Neural crest cell (in vitro differentiated cells): ENCODE data around the gene LIPC. TPM values are rescaled to one million over a fixed set of nuclear protein-coding genes. Genes with fewer than 3 reads are reported as not detected.

Experiments
- DNase-seq: peaks from one replicate; pipeline ENCODE4 v3.0.0; 2021; ENCODE audit warnings: low read depth, mixed read lengths, low spot score
- H3K27ac Mint-ChIP-seq: one replicate; pipeline ENCODE4 v1.8.0; 2021; ENCODE audit warnings: mild to moderate bottlenecking, mixed read lengths; ENCODE audit not compliant: unreplicated experiment
- H3K27me3 Mint-ChIP-seq: 2 replicates; pipeline ENCODE4 v1.8.0; 2021; ENCODE audit warnings: low read depth, mild to moderate bottlenecking, mixed read lengths
- H3K36me3 Mint-ChIP-seq: 2 replicates; pipeline ENCODE4 v1.8.0; 2021; ENCODE audit warnings: low read depth, mild to moderate bottlenecking, mixed read lengths
- H3K4me1 Mint-ChIP-seq: 2 replicates; pipeline ENCODE4 v1.8.0; 2021; ENCODE audit warnings: mixed read lengths
- H3K4me3 Mint-ChIP-seq: one replicate; pipeline ENCODE4 v1.8.0; 2021; ENCODE audit warnings: mild to moderate bottlenecking, mixed read lengths
- H3K9me3 Mint-ChIP-seq: 2 replicates; pipeline ENCODE4 v1.8.0; 2021; ENCODE audit warnings: mixed read lengths
- total RNA-seq: library from RNA; stranded (reverse); gene quantifications from 2 replicates; pipeline ENCODE4 v1.2.1, GENCODE V29; 2021
- TF ChIP-seq, protein P1 (sequence below): fragments of 200-600 bp; sonication (generic); conservative IDR thresholded peaks from 2 replicates; pipeline ENCODE4 v1.5.0; 2021; ENCODE audit warnings: antibody characterized with exemption, mild to moderate bottlenecking

Gene LIPC
- total RNA-seq, 1 donor from 2014 or later, result not detected

DNA sequence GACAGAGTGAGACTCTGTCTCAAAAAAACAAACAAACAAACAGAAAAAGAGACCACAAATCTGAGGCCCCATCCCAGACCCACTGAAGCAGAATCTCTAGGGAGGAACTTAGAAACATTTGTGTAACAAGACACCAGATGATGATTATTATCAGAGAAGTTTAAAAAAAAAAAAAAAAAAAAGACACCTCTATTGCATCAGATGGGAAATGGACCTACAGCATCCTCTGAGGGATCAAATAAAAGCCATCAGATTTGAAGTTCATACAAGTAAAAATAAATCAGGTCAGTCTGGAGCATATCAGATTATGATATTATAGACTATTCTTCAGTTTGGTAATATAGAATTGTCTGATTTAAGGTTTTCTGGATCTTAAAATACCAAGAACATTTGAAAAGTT is 21.9 kb upstream of the LIPC start:
- TF ChIP-seq, protein P1, sequence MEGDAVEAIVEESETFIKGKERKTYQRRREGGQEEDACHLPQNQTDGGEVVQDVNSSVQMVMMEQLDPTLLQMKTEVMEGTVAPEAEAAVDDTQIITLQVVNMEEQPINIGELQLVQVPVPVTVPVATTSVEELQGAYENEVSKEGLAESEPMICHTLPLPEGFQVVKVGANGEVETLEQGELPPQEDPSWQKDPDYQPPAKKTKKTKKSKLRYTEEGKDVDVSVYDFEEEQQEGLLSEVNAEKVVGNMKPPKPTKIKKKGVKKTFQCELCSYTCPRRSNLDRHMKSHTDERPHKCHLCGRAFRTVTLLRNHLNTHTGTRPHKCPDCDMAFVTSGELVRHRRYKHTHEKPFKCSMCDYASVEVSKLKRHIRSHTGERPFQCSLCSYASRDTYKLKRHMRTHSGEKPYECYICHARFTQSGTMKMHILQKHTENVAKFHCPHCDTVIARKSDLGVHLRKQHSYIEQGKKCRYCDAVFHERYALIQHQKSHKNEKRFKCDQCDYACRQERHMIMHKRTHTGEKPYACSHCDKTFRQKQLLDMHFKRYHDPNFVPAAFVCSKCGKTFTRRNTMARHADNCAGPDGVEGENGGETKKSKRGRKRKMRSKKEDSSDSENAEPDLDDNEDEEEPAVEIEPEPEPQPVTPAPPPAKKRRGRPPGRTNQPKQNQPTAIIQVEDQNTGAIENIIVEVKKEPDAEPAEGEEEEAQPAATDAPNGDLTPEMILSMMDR, result no peak
- no peak overlapping the region for H3K27ac Mint-ChIP-seq
- no peak for DNase-seq
- no peaks in the 10 kb centered on the region for H3K27me3 Mint-ChIP-seq
- no peaks in the 10 kb centered on the region for H3K9me3 Mint-ChIP-seq
- peaks cover 31% of the 10 kb centered on the region for H3K4me1 Mint-ChIP-seq
- no peaks in the 10 kb centered on the region for H3K36me3 Mint-ChIP-seq
- no peak overlapping the region for H3K4me3 Mint-ChIP-seq

DNA sequence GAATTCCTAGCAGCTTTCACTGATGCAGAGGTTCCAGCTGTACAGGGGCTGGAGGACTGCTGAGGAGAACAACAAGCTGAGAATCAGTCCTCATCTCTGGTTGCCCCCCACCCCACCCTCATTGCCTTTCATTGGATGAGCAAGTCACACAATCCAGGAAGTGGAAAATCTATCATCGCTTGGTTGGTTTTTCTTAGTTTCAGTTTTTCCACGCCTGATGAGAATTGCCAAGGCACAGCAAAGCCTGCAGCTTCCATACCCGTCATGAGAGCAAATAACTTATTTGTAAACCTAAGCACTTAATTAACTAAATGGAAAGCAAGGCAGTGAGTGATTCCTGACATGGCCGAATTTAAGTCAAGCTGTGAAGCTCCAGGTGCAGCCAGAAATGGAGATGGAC is 21.4 kb upstream of the LIPC start:
- TF ChIP-seq, protein P1, result no peak
- no peak overlapping the region for H3K27ac Mint-ChIP-seq

DNA sequence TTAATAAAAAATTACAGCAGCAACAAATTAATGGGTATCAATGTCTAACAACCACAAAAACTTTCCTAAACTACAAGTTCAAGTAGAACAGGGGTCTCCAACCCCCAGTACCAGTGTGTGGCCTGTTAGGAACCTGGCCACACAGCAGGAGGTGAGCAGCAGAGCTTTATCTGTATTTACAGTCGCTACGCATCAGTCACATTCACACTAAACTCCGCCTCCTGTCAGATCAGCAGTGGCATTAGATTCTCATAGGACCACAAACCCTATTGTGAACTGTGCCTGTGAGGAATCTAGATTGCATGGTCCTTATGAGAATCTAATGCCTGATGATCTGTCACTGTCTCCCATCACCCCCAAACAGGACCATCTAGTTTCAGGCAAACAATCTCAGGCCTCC is 18.5 kb upstream of the LIPC start:
- Mint-ChIP-seq H3K27me3 (no peaks in the 10 kb centered on the region), H3K27ac (no peak overlapping the region), H3K4me1 (peaks cover 4% of the 10 kb centered on the region), H3K4me3 (no peak overlapping the region), H3K9me3 (peaks cover 5% of the 10 kb centered on the region), H3K36me3 (no peaks in the 10 kb centered on the region)
- TF ChIP-seq, protein P1, result no peak
- DNase-seq, result no peak

More for the DNA sequence above, 21.4 kb upstream of the LIPC start:
- H3K4me1 Mint-ChIP-seq, result peaks cover 31% of the 10 kb centered on the region
- no peak for DNase-seq
- no peak overlapping the region for H3K4me3 Mint-ChIP-seq
- H3K27me3 Mint-ChIP-seq, result no peaks in the 10 kb centered on the region
- H3K9me3 Mint-ChIP-seq, result no peaks in the 10 kb centered on the region
- no peaks in the 10 kb centered on the region for H3K36me3 Mint-ChIP-seq

DNA sequence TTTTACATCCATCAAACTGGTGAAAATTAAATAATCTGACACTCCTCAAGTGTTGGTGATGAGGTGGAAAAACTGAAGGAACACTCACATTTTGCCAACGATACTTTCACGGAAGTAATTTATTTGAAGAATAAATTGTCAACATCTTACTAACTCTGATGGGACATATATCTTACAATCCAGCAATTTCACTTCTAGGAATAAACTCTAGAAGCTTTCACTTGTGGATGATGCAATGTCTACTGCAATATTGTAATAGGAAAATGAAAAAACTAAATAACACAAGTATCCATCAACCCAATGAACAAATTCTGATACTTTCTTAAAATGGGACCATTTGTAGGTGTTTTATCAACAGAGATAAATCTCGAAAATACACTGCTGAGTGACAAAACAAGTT is 16.2 kb upstream of the LIPC start:
- Mint-ChIP-seq H3K9me3 (peaks cover 5% of the 10 kb centered on the region), H3K36me3 (no peaks in the 10 kb centered on the region), H3K27me3 (no peaks in the 10 kb centered on the region), H3K4me3 (no peak overlapping the region), H3K4me1 (no peaks in the 10 kb centered on the region), H3K27ac (no peak overlapping the region)
- TF ChIP-seq, protein P1, result no peak
- DNase-seq, result no peak

DNA sequence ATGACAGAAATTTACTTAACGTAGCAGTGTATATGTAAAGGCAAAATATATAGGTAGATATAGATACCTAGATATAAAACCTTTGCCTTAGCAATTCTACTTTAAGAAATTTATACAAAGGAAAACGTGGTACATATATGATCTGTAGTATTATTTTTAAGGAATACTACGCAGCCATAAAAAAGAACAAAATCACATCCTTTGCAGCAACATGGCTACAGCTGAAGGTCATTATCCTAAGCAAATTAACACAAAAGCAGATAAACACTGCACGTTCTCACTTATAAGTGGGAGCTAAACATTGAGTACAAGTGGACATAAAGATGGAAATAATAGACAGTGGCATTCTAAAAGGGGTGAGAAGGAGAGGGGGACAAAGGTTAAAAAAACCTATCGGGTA is 14.8 kb upstream of the LIPC start:
- TF ChIP-seq, protein P1, result no peak
- no peaks in the 10 kb centered on the region for H3K4me1 Mint-ChIP-seq
- no peak for DNase-seq
- H3K4me3 Mint-ChIP-seq, result no peak overlapping the region
- H3K27me3 Mint-ChIP-seq, result no peaks in the 10 kb centered on the region
- no peaks in the 10 kb centered on the region for H3K36me3 Mint-ChIP-seq
- H3K27ac Mint-ChIP-seq, result no peak overlapping the region
- peaks cover 5% of the 10 kb centered on the region for H3K9me3 Mint-ChIP-seq

DNA sequence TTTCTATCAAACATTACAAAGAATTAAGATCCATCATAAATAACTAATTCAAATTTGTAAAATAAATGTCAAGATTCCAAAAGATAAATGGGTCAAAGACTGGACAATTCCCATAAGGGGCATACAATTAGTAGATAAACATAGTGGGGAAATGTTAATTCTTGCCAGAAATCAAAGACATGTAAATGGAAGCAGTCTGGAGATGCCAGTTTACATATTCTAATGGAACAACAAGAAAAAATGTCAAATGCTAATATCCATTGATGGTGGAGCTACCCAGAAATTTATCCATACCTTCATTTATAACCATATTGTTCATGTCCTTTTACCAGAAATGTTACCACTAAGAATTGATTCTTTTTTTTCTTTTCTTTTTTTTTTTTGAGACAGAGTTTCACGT is 13.7 kb upstream of the LIPC start:
- H3K4me1 Mint-ChIP-seq, result no peaks in the 10 kb centered on the region
- H3K4me3 Mint-ChIP-seq, result no peak overlapping the region
- DNase-seq, result no peak
- TF ChIP-seq, protein P1, result no peak
- H3K9me3 Mint-ChIP-seq, result peaks cover 5% of the 10 kb centered on the region
- H3K36me3 Mint-ChIP-seq, result no peaks in the 10 kb centered on the region
- H3K27me3 Mint-ChIP-seq, result no peaks in the 10 kb centered on the region
- no peak overlapping the region for H3K27ac Mint-ChIP-seq
